Measurements from ENCODE around the gene ENO3. TPM values are rescaled to one million over a fixed set of nuclear protein-coding genes. Genes with fewer than 3 reads are reported as not detected.
A peak's percentile ranks its signal among the peaks of the same experiment; 100 is the strongest.

The ENO3 gene
- total RNA-seq, 6 experiments from 2014 or later: 1.9 to 4.6 (median 3.2) TPM

- Mint-ChIP-seq H3K36me3 (ENCODE audit: low read depth) (peaks cover 37% of the 10 kb centered on the region), H3K9me3 (no peaks in the 10 kb centered on the region), H3K4me3 (peak overlapping the region; percentile 95), H3K27ac (peak overlapping the region; percentile 100), H3K27me3 (ENCODE audit: insufficient read depth) (peaks cover 8% of the 10 kb centered on the region), H3K4me1 (ENCODE audit: low read depth) (peaks cover 51% of the 10 kb centered on the region)
- no peak for TF ChIP-seq CTCF (IDR thresholded peaks at IDR 0.05)
- DNase-seq: no peak
These were observed 12.0 kb upstream of the ENO3 start for GRCh38 chr17:4938688-4939545.

GRCh38 chr17:4939546-4939795 lies 11.4 kb upstream of the ENO3 start:
- Mint-ChIP-seq H3K27ac (peak overlapping the region; percentile 100), H3K9me3 (no peaks in the 10 kb centered on the region), H3K4me3 (peak overlapping the region; percentile 95), H3K27me3 (ENCODE audit: insufficient read depth) (peaks cover 6% of the 10 kb centered on the region), H3K36me3 (ENCODE audit: low read depth) (peaks cover 43% of the 10 kb centered on the region), H3K4me1 (ENCODE audit: low read depth) (peaks cover 51% of the 10 kb centered on the region)
- no peak; the same call in 1 of the 2 replicates for TF ChIP-seq CTCF (IDR thresholded peaks at IDR 0.05)
- no peak for DNase-seq

GRCh38 chr17:4939796-4940554 lies 10.9 kb upstream of the ENO3 start, which contains the start of the genes RNF167 and SLC25A11:
TSS of gene RNF167 (plus strand) at chr17:4940268. CDS start at chr17:4940910, 642 bp downstream.
TSS of gene SLC25A11 (minus strand) at chr17:4940046. CDS start at chr17:4939910, 136 bp downstream.
- H3K36me3 Mint-ChIP-seq (ENCODE audit: low read depth): peaks cover 48% of the 10 kb centered on the region
- H3K27ac Mint-ChIP-seq: peak within 1 kb of the TSS; percentile 100
- H3K9me3 Mint-ChIP-seq: no peaks in the 10 kb centered on the region
- H3K4me3 Mint-ChIP-seq: peak within 1 kb of the TSS; percentile 95
- H3K4me1 Mint-ChIP-seq (ENCODE audit: low read depth): peaks cover 53% of the 10 kb centered on the region
- DNase-seq: peak; percentile 100
- no peak for TF ChIP-seq CTCF (IDR thresholded peaks at IDR 0.05)
- peaks cover 6% of the 10 kb centered on the region for H3K27me3 Mint-ChIP-seq (ENCODE audit: insufficient read depth)

- Mint-ChIP-seq H3K36me3 (ENCODE audit: low read depth) (peaks cover 56% of the 10 kb centered on the region), H3K9me3 (no peaks in the 10 kb centered on the region), H3K27ac (peak overlapping the region; percentile 100), H3K4me1 (ENCODE audit: low read depth) (peaks cover 61% of the 10 kb centered on the region), H3K4me3 (peak overlapping the region; percentile 95), H3K27me3 (ENCODE audit: insufficient read depth) (peaks cover 9% of the 10 kb centered on the region)
- TF ChIP-seq CTCF (IDR thresholded peaks at IDR 0.05): no peak
- no peak for DNase-seq
These were observed 10.2 kb upstream of the ENO3 start for GRCh38 chr17:4940555-4941318.

- no peaks in the 10 kb centered on the region for H3K9me3 Mint-ChIP-seq
- peaks cover 57% of the 10 kb centered on the region for H3K36me3 Mint-ChIP-seq (ENCODE audit: low read depth)
- H3K4me1 Mint-ChIP-seq (ENCODE audit: low read depth): peaks cover 66% of the 10 kb centered on the region
- H3K27ac Mint-ChIP-seq: peak overlapping the region; percentile 100
- DNase-seq: no peak
- H3K27me3 Mint-ChIP-seq (ENCODE audit: insufficient read depth): peaks cover 11% of the 10 kb centered on the region
- H3K4me3 Mint-ChIP-seq: peak overlapping the region; percentile 95
- TF ChIP-seq CTCF (IDR thresholded peaks at IDR 0.05): no peak
These were observed 9.7 kb upstream of the ENO3 start for GRCh38 chr17:4941319-4941610.

Data from HFFc6 (cell line).